GM08714 (cell line): ENCODE measurements around the gene MAPK8IP1.
"Not testable (repeated sequence)": the region's sequence is repeated elsewhere in the genome, so short reads cannot be mapped to it uniquely, and the experiment has no call there.

Experiments
- H3K4me3 ChIP-seq: fragments of 200-500 bp; sonication (Bioruptor generic); 2 replicates; pipeline ENCODE4 v1.5.1; 2014; ENCODE audit warnings: mild to moderate bottlenecking, low read length, inconsistent platforms
- ZNF274 ChIP-seq: IDR thresholded peaks from 2 replicates; pipeline ENCODE4 v1.6.1; 2012; ENCODE audit warnings: mild to moderate bottlenecking, low read depth, low read length

MAPK8IP1 gene

GRCh38 chr11:45894555-45895247 lies 9.2 kb downstream of the MAPK8IP1 start:
- TF ChIP-seq ZNF274, result no peak
- no peak overlapping the region for H3K4me3 ChIP-seq

GRCh38 chr11:45895553-45896259 lies 10.3 kb downstream of the MAPK8IP1 start:
- no peak overlapping the region for H3K4me3 ChIP-seq
- TF ChIP-seq ZNF274, result no peak

GRCh38 chr11:45896422-45896984 lies 11.1 kb downstream of the MAPK8IP1 start:
- H3K4me3 ChIP-seq, result no peak overlapping the region
- TF ChIP-seq ZNF274, result no peak

GRCh38 chr11:45897556-45897955 lies 12.1 kb downstream of the MAPK8IP1 start:
- TF ChIP-seq ZNF274, result no peak
- no peak overlapping the region for H3K4me3 ChIP-seq

GRCh38 chr11:45899086-45899447 lies 13.6 kb downstream of the MAPK8IP1 start:
- no peak overlapping the region for H3K4me3 ChIP-seq
- TF ChIP-seq ZNF274, result no peak

GRCh38 chr11:45899448-45900174 lies 14.2 kb downstream of the MAPK8IP1 start:
- H3K4me3 ChIP-seq, result peak overlapping the region; percentile 37; the same call in 1 of the 2 replicates
- TF ChIP-seq ZNF274, result no peak

- H3K4me3 ChIP-seq, result not testable (repeated sequence)
Observed at GRCh38 chr11:45900175-45900800, 14.8 kb downstream of the MAPK8IP1 start.

GRCh38 chr11:45900916-45901617 lies 15.6 kb downstream of the MAPK8IP1 start:
- no peak overlapping the region for H3K4me3 ChIP-seq
- TF ChIP-seq ZNF274, result no peak

GRCh38 chr11:45901626-45902025 lies 16.2 kb downstream of the MAPK8IP1 start:
- H3K4me3 ChIP-seq, result no peak overlapping the region
- TF ChIP-seq ZNF274, result no peak

GRCh38 chr11:45902452-45903380 lies 17.3 kb downstream of the MAPK8IP1 start:
- no peak overlapping the region for H3K4me3 ChIP-seq
- no peak for TF ChIP-seq ZNF274

GRCh38 chr11:45904309-45904915 lies 19.0 kb downstream of the MAPK8IP1 start:
- no peak overlapping the region for H3K4me3 ChIP-seq
- TF ChIP-seq ZNF274, result no peak

- no peak for TF ChIP-seq ZNF274
- H3K4me3 ChIP-seq, result no peak overlapping the region
Observed at GRCh38 chr11:45905095-45905494, 19.6 kb downstream of the MAPK8IP1 start.

GRCh38 chr11:45905576-45905975 lies 20.1 kb downstream of the MAPK8IP1 start:
- not testable (repeated sequence) for H3K4me3 ChIP-seq
